ENCODE data around the gene KRTAP4-7.
"Not testable (repeated sequence)": the region's sequence is repeated elsewhere in the genome, so short reads cannot be mapped to it uniquely, and the experiment has no call there.

The KRTAP4-7 gene

DNA sequence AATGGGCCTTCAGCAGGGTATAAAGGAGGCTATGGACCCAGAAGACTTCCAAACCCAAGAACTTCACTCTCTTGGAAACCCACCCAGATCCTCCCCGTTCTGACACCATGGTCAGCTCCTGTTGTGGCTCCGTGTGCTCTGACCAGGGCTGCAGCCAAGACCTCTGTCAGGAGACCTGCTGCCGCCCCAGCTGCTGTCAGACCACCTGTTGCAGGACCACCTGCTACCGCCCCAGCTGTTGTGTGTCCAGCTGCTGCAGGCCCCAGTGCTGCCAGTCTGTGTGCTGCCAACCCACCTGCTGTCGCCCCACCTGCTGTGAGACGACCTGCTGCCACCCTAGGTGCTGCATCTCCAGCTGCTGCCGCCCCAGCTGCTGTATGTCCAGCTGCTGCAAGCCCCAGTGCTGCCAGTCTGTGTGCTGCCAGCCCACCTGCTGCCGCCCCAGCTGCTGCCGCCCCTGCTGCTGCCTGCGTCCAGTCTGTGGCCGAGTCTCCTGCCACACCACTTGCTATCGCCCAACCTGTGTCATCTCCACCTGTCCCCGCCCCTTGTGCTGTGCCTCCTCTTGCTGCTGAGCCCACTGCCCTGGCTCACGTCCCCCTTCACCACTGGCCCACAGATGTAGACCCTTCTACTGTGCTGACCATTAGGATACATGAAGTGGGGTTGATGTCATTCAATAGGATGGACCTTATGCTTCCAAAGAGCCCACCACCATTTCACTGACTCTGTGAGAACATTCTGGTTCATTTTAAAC is at the start of gene KRTAP4-7:
TSS of gene KRTAP4-7 (plus strand) at position 51 of the 757 bp plus-strand sequence. CDS start at position 108, 57 bp downstream.
- not testable (repeated sequence) for DNase-seq (ENCODE audit: low spot score); FAIRE-seq

- not testable (repeated sequence) for FAIRE-seq; DNase-seq (ENCODE audit: low spot score)
Measured at GRCh38 chr17:41034346-41034935, 49.5 kb upstream of the KRTAP4-7 start, which contains the start of gene KRTAP1-3. KRTAP1-3 (minus strand) TSS chr17:41034874; CDS start chr17:41034821, 53 bp downstream.

DNA sequence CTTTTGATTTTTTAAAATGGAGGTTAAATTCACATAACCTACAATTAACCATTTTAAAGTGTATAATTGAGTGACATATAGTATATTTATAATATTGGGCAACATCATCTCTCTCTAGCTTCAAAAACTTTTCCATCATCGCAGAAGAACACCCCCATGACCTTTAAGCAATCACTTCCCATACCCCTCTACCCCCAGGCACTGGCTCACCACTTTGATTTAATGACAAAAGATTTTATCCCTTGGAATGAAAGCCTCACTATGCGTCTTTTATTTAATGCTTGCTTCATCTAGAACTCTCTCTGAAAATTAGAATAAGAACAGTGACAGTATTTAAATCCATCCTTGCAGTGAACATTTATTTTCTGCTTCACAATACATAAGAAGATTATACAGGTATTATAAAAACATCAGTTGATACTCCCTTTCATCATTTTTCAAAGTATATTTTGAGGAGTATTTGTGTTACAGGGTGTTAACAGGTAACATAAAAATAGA is 46.0 kb upstream of the KRTAP4-7 start:
- FAIRE-seq: no peak

DNA sequence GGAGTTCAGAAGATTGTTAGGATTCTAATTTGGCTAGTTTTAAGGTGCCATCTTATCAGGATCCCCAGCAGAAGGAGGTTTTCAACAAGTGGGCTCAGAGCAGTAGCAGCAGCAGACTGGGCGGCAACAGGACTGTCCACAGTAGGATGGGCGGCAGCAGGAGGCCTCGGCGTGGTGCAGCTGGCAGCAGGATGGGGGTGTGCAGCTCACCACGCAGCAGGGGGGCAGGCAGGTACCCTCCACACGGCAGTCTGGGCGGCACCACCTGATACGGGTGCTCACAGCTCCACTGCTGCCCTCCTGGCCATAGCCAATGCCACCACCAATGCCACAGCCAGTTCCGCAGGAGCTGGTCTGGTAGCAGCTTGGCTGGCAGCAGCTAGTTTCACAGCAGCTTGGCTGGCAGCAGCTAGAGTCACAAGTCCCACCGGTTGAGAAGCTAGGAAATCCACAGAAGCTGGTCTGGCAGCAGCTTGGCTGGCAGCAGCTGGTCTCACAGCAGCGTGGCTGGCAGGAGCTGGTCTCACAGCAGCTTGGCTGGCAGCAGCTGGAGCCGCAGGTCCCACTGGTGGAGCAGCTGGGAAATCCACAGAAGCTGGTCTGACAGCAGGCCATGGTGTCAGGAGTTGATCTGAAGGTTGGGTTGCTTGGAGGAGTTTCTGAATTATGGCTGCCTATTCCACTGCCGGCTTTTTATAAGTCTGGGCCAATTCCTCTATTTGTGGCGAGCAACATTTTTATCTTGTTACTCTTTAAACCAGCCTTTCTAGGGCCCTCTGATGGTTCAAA is 43.0 kb upstream of the KRTAP4-7 start, which contains the start of gene KRTAP1-1:
TSS of gene KRTAP1-1 (minus strand) at position 668 of the 789 bp plus-strand sequence. CDS start at position 615, 53 bp downstream.
- not testable (repeated sequence) for FAIRE-seq; DNase-seq (ENCODE audit: low spot score)

More for the DNA sequence above, 46.0 kb upstream of the KRTAP4-7 start:
- no peak for DNase-seq (ENCODE audit: low spot score)

GRCh38 chr17:41042953-41043352 is 41.0 kb upstream of the KRTAP4-7 start:
- no peak for FAIRE-seq
- no peak for DNase-seq (ENCODE audit: low spot score)

GRCh38 chr17:41046735-41047465 is 37.0 kb upstream of the KRTAP4-7 start, which contains the start of gene KRTAP2-1:
KRTAP2-1 (minus strand) TSS chr17:41047316; CDS start chr17:41047267, 49 bp downstream.
- not testable (repeated sequence) for DNase-seq (ENCODE audit: low spot score); FAIRE-seq

GRCh38 chr17:41048441-41048840 is 35.5 kb upstream of the KRTAP4-7 start:
- FAIRE-seq (no peak), DNase-seq (ENCODE audit: low spot score) (peak; percentile 45)

GRCh38 chr17:41049110-41049509 is 34.8 kb upstream of the KRTAP4-7 start:
- FAIRE-seq: peak; percentile 95

GRCh38 chr17:41052566-41052965 is 31.4 kb upstream of the KRTAP4-7 start:
- DNase-seq (ENCODE audit: low spot score): no peak
- no peak for FAIRE-seq

More at GRCh38 chr17:41049110-41049509, 34.8 kb upstream of the KRTAP4-7 start:
- peak; percentile 84 for DNase-seq (ENCODE audit: low spot score)

DNA sequence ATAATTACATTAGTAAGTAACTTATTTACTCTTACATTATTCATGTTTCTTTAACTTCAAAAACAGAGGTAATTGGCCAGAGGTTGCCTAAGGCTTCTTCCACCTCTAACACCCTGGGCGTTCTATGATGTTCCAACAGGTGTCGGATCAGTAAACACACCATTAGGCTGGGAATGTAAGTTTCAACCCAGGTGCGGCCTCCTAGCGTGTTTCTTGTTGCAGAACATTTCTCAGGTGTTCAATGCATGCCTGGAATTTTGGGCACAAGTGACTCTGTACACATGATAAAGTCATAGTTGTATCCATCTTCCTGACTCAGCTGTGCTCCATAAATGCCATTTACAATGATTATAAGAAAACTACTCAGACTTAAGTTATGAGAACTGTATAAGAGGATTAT is 29.9 kb upstream of the KRTAP4-7 start:
- no peak for FAIRE-seq

GRCh38 chr17:41054556-41054955 is 29.4 kb upstream of the KRTAP4-7 start:
- DNase-seq (ENCODE audit: low spot score); FAIRE-seq: not testable (repeated sequence)

More for the DNA sequence above, 29.9 kb upstream of the KRTAP4-7 start:
- no peak for DNase-seq (ENCODE audit: low spot score)

DNA sequence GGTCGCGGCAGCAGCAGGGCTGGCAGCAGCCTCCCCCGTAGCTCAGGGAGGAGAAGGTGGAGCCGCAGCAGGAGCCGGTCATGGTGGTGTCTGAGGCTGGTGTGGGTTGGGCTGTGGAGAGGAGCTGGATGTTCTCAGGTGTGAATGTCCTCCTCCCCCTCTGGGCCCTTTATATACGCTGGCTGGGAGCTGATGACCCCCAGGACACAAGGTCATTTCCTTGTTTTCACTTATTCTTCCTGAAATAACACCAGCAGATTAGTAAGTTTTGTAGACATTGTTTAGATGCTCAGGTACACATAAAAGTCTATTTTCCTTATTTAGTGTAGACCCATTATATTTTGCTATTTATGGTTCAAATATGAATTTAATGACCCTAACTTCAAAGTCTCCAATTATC is 28.8 kb upstream of the KRTAP4-7 start, which contains the start of gene KRTAP2-2:
TSS of gene KRTAP2-2 (minus strand) at position 101 of the 400 bp plus-strand sequence. CDS start at position 82, 19 bp downstream.
- DNase-seq (ENCODE audit: low spot score); FAIRE-seq: not testable (repeated sequence)

DNA sequence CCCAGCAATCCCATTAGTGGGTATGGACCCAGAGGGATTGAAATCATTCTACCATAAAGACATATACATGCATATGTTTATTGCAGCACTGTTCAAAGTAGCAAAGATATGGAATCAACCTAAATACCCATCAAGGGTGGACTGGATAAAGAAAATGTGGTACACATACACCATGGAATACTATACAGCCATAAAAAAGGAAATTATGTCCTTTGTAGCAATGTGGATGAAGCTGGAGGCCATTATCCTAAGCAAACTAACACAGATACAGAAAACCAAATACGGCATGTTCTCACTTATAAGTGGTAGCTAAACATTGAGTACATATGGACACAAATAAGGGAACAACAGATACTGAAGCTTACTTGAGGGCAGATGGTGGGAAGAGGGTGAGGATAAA is 26.4 kb upstream of the KRTAP4-7 start:
- FAIRE-seq: no peak
- DNase-seq (ENCODE audit: low spot score): no peak

DNA sequence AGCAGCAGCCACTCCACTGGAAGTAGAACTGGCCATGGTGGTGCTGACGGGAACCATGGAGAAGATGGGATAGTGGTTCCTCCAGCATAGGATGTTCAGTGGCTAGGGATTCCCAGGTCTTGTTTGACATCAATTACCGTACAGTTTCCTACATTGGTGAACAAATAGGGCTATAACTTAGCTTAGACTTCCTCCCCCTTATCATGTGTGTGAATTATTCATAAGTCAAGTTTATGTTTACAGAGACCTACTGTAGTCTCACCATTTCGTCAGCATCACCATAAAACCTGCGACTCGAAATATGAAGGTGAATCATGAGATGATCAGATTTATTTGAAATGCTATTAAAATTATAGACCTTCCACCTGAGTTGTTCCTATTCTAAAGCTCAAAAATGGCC is 25.2 kb upstream of the KRTAP4-7 start:
- DNase-seq (ENCODE audit: low spot score) (no peak), FAIRE-seq (no peak)

DNA sequence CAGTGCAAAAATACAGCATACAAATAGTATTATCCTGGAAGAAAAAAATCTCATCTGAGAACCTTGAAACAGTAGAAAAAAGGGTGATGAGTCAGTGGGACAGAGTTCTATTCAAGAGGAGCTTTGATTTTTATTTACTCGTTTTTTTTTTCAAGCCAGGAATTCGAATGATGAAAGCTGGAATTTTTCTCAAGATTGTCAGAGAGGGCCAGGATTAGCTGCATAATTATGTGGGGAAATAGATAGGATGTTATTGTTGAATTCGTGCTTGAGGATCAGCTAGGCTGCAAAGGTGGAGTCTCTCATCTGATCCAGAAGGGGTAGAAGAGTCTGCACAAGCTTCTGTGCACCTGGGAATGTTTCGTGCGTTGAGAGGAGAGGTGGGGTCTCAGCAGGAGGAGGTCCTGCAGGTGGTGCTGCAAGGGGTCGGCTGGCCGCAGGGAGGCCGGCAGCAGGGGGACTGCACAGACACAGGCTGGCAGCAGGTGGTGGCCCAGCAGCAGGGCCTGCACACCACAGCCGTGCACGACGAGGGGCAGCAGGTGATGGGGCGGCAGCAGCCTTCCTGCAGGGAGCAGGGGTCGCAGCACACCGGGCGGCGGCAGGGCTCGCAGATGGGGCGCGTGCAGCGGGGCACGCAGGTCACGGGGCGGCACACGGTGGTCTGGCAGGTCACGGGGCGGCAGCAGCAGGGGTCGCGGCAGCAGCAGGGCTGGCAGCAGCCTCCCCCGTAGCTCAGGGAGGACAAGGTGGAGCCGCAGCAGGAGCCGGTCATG is 24.5 kb upstream of the KRTAP4-7 start:
- DNase-seq (ENCODE audit: low spot score) (peak; percentile 37), FAIRE-seq (peak; percentile 33)

- FAIRE-seq (peak; percentile 98), DNase-seq (ENCODE audit: low spot score) (peak; percentile 97)
Measured at GRCh38 chr17:41060052-41060604, 23.8 kb upstream of the KRTAP4-7 start, which contains the start of gene KRTAP2-3. KRTAP2-3 (minus strand) TSS chr17:41060114; CDS start chr17:41060050, 64 bp downstream.

- peak; percentile 95 for FAIRE-seq
- peak; percentile 94 for DNase-seq (ENCODE audit: low spot score)
Measured at GRCh38 chr17:41061964-41062363, 22.0 kb upstream of the KRTAP4-7 start.

GRCh38 chr17:41063449-41063848 is 20.5 kb upstream of the KRTAP4-7 start:
- no peak for FAIRE-seq

DNA sequence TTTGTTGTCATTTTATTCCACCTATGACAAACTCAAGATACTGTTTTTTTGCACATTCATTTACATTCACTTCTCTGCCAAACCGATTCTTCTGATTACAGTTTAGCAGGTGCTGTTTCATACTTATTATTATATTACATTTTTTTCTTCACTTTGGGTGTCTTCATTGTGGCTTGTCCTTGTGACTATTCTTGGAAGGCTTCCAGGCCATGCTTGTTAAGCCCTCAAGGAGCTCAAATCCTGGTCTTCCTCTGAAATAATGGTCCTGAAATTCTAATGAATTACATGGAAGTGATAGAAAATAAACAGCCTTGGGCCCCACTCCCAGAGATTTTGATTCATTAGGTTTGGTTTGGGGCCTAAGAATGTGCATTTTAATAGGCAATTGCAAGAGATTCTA is 19.6 kb upstream of the KRTAP4-7 start:
- DNase-seq (ENCODE audit: low spot score): no peak
- FAIRE-seq: no peak

More at GRCh38 chr17:41063449-41063848, 20.5 kb upstream of the KRTAP4-7 start:
- no peak for DNase-seq (ENCODE audit: low spot score)

All from RCC 7860 (cell line).